Erythroblast (primary cell): Measurements from ENCODE around the gene CIC.

Experiments
- GATA1 ChIP-seq: IDR thresholded peaks from 2 replicates; pipeline ENCODE4 v1.6.1; 2011; ENCODE audit warnings: low read depth, mild to moderate bottlenecking, control low read depth, low read length, moderate library complexity
- POLR2A ChIP-seq: IDR thresholded peaks from 2 replicates; pipeline ENCODE4 v1.6.1; 2011; ENCODE audit warnings: mild to moderate bottlenecking, low read length

- TF ChIP-seq POLR2A (no peak), GATA1 (no peak)
These were observed 54.4 kb downstream of the CIC start for GRCh38 chr19:42323473-42323851.
